ENCODE measurements around the gene SBF1.
"Not testable (repeated sequence)": the region's sequence is repeated elsewhere in the genome, so short reads cannot be mapped to it uniquely, and the experiment has no call there.

SBF1 gene

GRCh38 chr22:50445071-50445879, 29.6 kb downstream of the SBF1 start:
- no peak for DNase-seq (ENCODE audit: low spot score)

- DNase-seq (ENCODE audit: low spot score): no peak
These were observed 30.2 kb downstream of the SBF1 start for GRCh38 chr22:50444663-50445062.

DNA sequence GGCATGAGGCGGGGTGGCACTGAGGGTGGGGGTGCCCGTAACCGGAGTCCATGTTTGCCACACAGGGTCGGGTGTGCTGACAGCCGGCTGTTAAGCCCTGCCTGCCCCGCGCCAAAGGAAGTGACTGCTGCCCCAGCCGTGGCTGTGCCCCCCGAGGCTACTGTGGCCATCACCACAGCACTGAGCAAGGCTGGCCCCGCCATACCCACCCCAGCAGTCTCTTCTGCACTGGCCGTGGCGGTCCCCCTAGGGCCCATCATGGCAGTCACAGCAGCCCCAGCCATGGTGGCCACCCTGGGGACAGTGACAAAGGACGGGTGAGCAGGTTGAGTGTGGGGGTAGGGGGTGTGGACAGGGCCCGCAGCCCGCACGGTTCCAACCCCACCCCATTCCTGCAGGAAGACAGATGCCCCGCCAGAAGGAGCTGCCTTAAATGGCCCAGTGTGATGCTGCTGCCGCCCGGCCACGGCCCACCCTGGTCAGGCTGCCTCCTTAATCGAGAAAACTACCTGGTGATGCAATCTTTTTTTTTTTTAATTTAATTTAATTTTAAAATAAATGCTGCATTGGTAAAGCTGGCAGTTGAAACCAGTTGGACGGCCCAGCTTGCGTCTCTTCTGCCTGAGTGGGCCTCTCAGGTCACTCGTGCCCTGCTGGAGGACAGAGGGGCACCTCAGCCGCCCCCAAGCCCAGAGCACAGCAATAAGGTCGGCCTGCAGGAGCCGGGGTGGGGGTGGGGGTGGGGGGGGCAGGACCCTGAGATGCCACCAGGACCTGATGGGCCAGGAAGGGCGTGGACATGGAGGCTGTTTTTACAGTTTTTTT, 30.8 kb downstream of the SBF1 start:
- DNase-seq (ENCODE audit: low spot score): no peak

DNA sequence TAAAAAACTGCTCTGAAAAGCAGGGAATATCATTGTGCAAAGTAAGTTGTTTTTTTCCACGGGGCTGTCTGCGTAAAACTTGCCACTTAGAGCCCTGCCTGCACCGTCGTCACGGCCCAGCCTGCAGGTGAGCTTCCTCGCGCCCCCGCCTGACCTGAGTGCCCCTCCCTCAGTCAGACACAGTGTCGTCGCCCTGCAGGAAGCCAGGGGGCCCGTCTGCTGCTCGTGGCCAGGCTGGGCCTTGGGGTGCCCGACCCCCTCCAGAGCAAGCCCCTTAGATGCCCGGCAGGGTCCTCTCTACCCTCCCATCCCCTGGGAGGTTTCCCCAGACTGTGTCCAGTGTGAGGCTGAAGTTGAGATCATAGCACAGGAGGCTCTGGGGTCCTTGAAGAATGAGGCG, 31.6 kb downstream of the SBF1 start:
- DNase-seq (ENCODE audit: low spot score): no peak

- DNase-seq (ENCODE audit: low spot score): no peak
These were observed 33.3 kb downstream of the SBF1 start for GRCh38 chr22:50441428-50441993.

DNA sequence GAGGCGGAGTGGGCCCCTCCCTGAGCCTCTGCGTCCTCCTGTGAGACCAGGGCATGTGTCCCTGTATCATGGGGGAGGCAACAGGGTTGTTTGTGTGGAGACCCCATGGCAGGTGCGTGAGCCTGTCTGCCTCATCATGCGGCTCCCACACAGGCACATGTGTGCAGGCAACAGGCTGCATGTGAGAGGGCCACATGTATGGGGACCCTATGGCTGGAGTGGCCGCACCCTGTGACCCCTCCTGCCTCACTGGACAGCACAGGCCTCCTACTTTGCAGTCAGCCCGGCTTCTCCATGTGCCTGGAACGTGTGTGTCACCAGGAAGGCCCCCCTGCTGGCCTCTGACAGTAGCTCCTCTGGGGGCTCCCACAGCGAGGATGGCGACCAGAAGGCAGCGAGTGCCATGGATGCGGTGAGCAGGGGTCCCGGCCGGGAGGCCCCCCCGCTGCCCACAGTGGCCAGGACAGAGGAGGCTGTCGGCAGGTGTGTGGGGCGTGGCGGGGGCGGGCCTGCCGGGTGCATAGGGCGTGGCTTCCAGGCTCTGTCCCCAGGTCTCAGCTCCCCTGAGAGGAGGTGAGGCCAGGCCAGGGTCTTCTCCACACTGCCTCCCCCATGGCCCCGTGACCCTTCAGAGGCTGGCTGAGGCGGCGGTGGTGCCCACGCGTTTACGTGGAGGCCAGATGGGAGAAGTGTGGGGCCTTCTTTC, 34.1 kb downstream of the SBF1 start:
- no peak for DNase-seq (ENCODE audit: low spot score)

GRCh38 chr22:50439871-50440331, 34.9 kb downstream of the SBF1 start:
- DNase-seq (ENCODE audit: low spot score): no peak

DNA sequence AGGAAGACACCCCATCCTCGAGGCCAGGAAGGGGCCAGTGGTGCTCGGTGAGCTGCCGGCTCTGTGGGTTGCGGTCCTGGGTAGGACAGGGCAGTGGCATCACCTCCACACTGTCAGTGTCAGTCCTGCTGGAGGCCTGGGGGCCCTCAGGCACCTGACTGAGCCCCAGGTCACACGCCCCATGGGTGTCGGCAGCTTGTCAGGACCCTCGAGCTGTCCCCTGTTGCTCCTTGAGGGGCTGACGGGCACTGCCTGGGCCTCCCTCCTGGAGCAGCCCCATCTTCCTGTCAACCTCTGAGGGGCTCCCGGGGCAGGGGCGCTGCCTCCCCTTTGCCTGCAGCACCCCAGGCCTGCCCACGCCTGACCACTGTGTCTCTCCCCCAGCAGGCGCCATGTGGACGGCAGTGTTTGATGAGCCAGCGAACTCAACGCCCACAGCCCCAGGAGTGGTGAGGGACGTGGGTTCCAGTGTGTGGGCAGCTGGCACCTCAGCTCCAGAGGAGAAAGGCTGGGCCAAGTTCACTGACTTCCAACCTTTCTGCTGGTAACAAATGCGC, 35.4 kb downstream of the SBF1 start:
- no peak for DNase-seq (ENCODE audit: low spot score)

GRCh38 chr22:50438305-50439275, 36.2 kb downstream of the SBF1 start:
- no peak for DNase-seq (ENCODE audit: low spot score)

DNA sequence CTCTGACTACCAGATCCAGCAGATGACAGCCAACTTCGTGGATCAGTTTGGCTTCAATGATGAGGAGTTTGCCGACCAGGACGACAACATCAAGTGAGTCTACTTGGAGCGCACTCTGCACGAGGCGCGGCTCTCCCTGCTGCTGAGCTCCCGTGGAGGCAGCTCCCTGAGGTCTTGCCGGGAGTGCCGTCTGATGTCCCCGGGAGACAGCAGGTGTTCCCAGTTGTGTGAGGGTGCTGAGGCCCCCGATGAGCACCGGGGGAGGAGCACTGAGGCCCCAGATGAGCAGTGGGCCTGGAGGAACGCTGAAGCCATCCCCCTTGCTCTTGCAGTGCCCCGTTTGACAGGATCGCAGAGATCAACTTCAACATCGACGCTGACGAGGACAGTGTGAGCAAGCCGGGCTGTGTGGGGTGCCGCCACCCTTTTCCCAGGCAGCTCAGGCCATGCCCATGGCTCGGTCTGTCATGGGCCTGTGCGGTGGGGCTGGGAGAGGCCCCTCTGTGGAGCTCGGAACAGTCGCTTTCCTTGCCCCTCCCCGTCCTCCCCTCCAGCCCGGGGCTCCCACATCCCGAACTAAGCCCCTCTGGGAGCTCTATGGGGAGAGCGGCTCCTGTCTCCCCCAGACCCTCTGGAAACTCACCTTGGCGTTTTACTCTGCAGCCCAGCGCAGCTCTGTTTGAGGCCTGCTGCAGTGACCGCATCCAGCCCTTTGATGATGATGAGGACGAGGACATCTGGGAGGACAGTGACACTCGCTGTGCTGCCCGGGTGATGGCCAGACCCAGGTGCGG, 37.1 kb downstream of the SBF1 start:
- DNase-seq (ENCODE audit: low spot score): no peak

- no peak for DNase-seq (ENCODE audit: low spot score)
These were observed 37.9 kb downstream of the SBF1 start for GRCh38 chr22:50436841-50437341.

- no peak for DNase-seq (ENCODE audit: low spot score)
These were observed 38.6 kb downstream of the SBF1 start for GRCh38 chr22:50436015-50436830.

GRCh38 chr22:50435291-50436014, 39.4 kb downstream of the SBF1 start:
- no peak for DNase-seq (ENCODE audit: low spot score)

DNA sequence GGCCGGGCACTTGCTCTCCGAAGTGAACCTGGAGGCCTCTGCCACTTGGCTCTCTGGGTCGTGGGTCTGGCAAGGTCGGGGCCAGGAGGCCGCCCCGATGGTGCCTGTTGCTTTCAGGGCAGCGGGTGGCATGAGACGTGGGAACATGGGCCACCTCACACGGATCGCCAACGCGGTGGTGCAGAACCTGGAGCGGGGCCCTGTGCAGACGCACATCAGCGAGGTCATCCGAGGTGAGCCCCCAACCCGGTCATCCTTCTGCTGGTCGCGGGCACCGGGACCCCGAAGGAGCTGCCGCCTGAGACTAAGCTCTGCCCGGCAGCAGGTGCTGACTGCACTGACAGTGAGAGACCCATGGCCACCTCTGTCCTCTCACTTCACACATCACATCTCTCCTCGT, 40.0 kb downstream of the SBF1 start:
- no peak for DNase-seq (ENCODE audit: low spot score)

DNA sequence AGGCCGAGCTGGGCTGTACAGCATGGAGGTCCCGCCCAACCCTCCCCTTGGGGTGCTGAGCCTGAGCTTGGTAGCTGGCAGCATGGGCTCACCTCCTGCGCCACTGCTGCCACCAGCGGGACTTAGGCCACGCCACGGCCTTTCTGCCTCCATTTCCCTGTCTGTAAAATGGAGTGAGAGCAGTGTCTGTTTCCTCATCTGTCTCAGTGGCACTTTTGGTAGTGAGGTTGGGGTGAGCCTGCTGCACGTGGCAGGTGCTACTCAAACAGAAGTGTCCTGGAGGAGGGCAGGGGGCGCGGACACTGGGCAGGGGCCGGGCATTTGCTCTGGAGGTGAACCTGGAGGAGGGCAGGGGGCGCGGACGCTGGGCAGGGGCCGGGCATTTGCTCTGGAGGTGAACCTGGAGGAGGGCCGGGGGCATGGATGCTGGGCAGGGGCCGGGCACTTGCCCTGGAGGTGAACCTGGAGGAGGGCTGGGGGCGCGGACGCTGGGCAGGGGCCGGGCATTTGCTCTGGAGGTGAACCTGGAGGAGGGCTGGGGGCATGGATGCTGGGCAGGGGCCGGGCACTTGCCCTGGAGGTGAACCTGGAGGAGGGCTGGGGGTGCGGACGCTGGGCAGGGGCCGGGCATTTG, 41.8 kb downstream of the SBF1 start:
- not testable (repeated sequence) for DNase-seq (ENCODE audit: low spot score)

GRCh38 chr22:50432131-50432876, 42.5 kb downstream of the SBF1 start:
- DNase-seq (ENCODE audit: low spot score): no peak
